ENCODE results near the gene BAZ2B. TPM values are rescaled to one million over a fixed set of nuclear protein-coding genes. Genes with fewer than 3 reads are reported as not detected.

The BAZ2B gene
- total and polyA plus RNA-seq, 2 experiments from 2014 or later = 51.7 to 62.9 TPM

DNA sequence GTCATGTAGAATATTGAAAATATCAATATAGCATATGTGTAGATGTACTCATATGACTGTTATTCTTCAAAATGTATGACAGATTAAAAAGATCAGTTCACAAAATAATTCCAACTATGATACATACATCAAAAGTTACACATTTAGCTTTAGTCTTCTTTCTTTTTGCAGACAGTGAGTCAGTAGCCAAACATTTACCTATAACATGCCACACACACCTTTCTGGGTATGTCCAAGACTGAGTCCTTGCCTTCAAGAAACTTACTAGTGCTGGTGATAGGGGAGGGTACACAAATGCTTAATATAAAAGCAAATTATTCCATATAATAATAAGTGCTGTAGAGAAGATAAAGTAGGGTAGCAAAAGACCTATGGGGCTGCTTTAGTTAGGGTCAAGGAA lies 176.9 kb downstream of the BAZ2B start (continued):
- TF ChIP-seq, protein P1, sequence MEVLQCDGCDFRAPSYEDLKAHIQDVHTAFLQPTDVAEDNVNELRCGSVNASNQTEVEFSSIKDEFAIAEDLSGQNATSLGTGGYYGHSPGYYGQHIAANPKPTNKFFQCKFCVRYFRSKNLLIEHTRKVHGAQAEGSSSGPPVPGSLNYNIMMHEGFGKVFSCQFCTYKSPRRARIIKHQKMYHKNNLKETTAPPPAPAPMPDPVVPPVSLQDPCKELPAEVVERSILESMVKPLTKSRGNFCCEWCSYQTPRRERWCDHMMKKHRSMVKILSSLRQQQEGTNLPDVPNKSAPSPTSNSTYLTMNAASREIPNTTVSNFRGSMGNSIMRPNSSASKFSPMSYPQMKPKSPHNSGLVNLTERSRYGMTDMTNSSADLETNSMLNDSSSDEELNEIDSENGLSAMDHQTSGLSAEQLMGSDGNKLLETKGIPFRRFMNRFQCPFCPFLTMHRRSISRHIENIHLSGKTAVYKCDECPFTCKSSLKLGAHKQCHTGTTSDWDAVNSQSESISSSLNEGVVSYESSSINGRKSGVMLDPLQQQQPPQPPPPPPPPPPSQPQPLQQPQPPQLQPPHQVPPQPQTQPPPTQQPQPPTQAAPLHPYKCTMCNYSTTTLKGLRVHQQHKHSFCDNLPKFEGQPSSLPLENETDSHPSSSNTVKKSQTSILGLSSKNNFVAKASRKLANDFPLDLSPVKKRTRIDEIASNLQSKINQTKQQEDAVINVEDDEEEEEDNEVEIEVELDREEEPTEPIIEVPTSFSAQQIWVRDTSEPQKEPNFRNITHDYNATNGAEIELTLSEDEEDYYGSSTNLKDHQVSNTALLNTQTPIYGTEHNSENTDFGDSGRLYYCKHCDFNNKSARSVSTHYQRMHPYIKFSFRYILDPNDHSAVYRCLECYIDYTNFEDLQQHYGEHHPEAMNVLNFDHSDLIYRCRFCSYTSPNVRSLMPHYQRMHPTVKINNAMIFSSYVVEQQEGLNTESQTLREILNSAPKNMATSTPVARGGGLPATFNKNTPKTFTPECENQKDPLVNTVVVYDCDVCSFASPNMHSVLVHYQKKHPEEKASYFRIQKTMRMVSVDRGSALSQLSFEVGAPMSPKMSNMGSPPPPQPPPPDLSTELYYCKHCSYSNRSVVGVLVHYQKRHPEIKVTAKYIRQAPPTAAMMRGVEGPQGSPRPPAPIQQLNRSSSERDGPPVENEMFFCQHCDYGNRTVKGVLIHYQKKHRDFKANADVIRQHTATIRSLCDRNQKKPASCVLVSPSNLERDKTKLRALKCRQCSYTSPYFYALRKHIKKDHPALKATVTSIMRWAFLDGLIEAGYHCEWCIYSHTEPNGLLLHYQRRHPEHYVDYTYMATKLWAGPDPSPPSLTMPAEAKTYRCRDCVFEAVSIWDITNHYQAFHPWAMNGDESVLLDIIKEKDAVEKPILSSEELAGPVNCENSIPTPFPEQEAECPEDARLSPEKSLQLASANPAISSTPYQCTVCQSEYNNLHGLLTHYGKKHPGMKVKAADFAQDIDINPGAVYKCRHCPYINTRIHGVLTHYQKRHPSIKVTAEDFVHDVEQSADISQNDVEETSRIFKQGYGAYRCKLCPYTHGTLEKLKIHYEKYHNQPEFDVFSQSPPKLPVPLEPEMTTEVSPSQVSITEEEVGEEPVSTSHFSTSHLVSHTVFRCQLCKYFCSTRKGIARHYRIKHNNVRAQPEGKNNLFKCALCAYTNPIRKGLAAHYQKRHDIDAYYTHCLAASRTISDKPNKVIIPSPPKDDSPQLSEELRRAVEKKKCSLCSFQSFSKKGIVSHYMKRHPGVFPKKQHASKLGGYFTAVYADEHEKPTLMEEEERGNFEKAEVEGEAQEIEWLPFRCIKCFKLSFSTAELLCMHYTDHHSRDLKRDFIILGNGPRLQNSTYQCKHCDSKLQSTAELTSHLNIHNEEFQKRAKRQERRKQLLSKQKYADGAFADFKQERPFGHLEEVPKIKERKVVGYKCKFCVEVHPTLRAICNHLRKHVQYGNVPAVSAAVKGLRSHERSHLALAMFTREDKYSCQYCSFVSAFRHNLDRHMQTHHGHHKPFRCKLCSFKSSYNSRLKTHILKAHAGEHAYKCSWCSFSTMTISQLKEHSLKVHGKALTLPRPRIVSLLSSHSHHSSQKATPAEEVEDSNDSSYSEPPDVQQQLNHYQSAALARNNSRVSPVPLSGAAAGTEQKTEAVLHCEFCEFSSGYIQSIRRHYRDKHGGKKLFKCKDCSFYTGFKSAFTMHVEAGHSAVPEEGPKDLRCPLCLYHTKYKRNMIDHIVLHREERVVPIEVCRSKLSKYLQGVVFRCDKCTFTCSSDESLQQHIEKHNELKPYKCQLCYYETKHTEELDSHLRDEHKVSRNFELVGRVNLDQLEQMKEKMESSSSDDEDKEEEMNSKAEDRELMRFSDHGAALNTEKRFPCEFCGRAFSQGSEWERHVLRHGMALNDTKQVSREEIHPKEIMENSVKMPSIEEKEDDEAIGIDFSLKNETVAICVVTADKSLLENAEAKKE (CRISPR knock-in tag; IDR thresholded peaks at IDR 0.05) = no peak
- no peak for TF ChIP-seq EZH2phosphoT487 (IDR thresholded peaks at IDR 0.05; ENCODE audit: unreplicated experiment)
- no peak for TF ChIP-seq POLR2AphosphoS5 (IDR thresholded peaks at IDR 0.05; ENCODE audit: low read depth)
- no peak for TF ChIP-seq ZNF331 (CRISPR knock-in tag; IDR thresholded peaks at IDR 0.05; ENCODE audit: low read depth)
- TF ChIP-seq, protein P2, sequence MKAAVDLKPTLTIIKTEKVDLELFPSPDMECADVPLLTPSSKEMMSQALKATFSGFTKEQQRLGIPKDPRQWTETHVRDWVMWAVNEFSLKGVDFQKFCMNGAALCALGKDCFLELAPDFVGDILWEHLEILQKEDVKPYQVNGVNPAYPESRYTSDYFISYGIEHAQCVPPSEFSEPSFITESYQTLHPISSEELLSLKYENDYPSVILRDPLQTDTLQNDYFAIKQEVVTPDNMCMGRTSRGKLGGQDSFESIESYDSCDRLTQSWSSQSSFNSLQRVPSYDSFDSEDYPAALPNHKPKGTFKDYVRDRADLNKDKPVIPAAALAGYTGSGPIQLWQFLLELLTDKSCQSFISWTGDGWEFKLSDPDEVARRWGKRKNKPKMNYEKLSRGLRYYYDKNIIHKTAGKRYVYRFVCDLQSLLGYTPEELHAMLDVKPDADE (IDR thresholded peaks at IDR 0.05) = no peak
- TF ChIP-seq NANOG (IDR thresholded peaks at IDR 0.05; ENCODE audit: borderline replicate concordance) = no peak
- no peak for TF ChIP-seq CREB1 (CRISPR knock-in tag; IDR thresholded peaks at IDR 0.05; ENCODE audit: low read depth)

DNA sequence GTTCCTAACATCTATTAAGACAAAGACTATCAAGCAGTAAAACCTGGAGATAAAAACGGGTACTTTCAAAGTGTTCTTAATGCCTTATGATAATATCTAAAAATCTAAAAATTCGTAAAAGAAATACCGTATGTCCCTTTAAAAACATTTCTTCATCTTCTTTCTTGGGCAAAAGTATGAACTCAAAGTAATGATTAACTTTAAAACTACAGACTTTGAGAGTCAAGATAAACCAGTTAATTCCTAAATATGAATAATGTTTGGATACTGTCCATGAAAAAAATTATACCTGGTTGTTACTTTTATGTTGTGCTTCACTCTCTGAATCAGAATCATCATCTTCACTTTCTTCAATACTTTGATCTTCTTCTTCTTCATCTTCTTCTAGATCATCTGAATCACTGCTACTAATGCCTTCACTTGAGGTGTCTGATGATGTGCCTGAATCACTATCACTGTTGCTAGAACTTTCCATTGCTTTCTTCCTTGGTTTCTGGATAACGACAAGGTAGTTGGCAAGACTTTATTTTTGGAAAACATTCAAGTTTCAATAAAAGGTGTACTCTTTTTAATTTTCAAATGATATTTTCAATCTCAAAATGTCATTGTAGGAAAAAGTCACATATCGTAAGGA lies 177.5 kb downstream of the BAZ2B start:
- ATAC-seq (no peak), DNase-seq (ENCODE audit: low spot score) (no peak)
- H3K27me3 ChIP-seq (ENCODE audit: insufficient read depth) = no peaks in the 10 kb centered on the region
- H3K36me3 ChIP-seq (ENCODE audit: insufficient read depth) = peaks cover 20% of the 10 kb centered on the region; the same call in 1 of the 2 replicates
- Mint-ChIP-seq H3K4me1 (no peaks in the 10 kb centered on the region), H3K9me3 (no peaks in the 10 kb centered on the region), H3K27me3 (ENCODE audit: insufficient read depth, low read depth, poor library complexity) (no peaks in the 10 kb centered on the region), H3K36me3 (ENCODE audit: low read depth) (peaks cover 27% of the 10 kb centered on the region; the same call in 2 of the 3 replicates), H3K4me3 (no peak overlapping the region), H3K27ac (no peak overlapping the region)
- H3K4me3 ChIP-seq = no peak overlapping the region
- H2AFZ ChIP-seq = no peak overlapping the region
- no peak overlapping the region for H3K27ac ChIP-seq (ENCODE audit: low read depth)
- no peaks in the 10 kb centered on the region for H3K79me2 ChIP-seq (replicated peaks; ENCODE audit: insufficient read depth)
- no peaks in the 10 kb centered on the region for H4K20me1 ChIP-seq (replicated peaks; ENCODE audit: insufficient read depth)
- no peaks in the 10 kb centered on the region for H3K9me2 ChIP-seq (ENCODE audit: insufficient read depth)
- no peaks in the 10 kb centered on the region for H3F3A ChIP-seq (replicated peaks; ENCODE audit: low read depth)
- H3K4me2 ChIP-seq = no peak overlapping the region
- H3K4me1 ChIP-seq (ENCODE audit: insufficient read depth) = no peaks in the 10 kb centered on the region
- TF ChIP-seq, protein P3, sequence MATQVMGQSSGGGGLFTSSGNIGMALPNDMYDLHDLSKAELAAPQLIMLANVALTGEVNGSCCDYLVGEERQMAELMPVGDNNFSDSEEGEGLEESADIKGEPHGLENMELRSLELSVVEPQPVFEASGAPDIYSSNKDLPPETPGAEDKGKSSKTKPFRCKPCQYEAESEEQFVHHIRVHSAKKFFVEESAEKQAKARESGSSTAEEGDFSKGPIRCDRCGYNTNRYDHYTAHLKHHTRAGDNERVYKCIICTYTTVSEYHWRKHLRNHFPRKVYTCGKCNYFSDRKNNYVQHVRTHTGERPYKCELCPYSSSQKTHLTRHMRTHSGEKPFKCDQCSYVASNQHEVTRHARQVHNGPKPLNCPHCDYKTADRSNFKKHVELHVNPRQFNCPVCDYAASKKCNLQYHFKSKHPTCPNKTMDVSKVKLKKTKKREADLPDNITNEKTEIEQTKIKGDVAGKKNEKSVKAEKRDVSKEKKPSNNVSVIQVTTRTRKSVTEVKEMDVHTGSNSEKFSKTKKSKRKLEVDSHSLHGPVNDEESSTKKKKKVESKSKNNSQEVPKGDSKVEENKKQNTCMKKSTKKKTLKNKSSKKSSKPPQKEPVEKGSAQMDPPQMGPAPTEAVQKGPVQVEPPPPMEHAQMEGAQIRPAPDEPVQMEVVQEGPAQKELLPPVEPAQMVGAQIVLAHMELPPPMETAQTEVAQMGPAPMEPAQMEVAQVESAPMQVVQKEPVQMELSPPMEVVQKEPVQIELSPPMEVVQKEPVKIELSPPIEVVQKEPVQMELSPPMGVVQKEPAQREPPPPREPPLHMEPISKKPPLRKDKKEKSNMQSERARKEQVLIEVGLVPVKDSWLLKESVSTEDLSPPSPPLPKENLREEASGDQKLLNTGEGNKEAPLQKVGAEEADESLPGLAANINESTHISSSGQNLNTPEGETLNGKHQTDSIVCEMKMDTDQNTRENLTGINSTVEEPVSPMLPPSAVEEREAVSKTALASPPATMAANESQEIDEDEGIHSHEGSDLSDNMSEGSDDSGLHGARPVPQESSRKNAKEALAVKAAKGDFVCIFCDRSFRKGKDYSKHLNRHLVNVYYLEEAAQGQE (IDR thresholded peaks at IDR 0.05; ENCODE audit: unreplicated experiment) = no peak
- TF ChIP-seq, protein P4, sequence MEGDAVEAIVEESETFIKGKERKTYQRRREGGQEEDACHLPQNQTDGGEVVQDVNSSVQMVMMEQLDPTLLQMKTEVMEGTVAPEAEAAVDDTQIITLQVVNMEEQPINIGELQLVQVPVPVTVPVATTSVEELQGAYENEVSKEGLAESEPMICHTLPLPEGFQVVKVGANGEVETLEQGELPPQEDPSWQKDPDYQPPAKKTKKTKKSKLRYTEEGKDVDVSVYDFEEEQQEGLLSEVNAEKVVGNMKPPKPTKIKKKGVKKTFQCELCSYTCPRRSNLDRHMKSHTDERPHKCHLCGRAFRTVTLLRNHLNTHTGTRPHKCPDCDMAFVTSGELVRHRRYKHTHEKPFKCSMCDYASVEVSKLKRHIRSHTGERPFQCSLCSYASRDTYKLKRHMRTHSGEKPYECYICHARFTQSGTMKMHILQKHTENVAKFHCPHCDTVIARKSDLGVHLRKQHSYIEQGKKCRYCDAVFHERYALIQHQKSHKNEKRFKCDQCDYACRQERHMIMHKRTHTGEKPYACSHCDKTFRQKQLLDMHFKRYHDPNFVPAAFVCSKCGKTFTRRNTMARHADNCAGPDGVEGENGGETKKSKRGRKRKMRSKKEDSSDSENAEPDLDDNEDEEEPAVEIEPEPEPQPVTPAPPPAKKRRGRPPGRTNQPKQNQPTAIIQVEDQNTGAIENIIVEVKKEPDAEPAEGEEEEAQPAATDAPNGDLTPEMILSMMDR (conservative IDR thresholded peaks at IDR 0.05; ENCODE audit: low read depth in 2 of 2) = no peak
- TF ChIP-seq JUNB (IDR thresholded peaks at IDR 0.05; ENCODE audit: unreplicated experiment) (no peak), EZH2 (IDR thresholded peaks at IDR 0.05; ENCODE audit: low read depth, unreplicated experiment) (no peak), ZNF114 (CRISPR knock-in tag; IDR thresholded peaks at IDR 0.05) (no peak), CREB1 (CRISPR knock-in tag; IDR thresholded peaks at IDR 0.05; ENCODE audit: low read depth) (no peak), EZH2phosphoT487 (IDR thresholded peaks at IDR 0.05; ENCODE audit: unreplicated experiment) (no peak), NANOG (IDR thresholded peaks at IDR 0.05; ENCODE audit: borderline replicate concordance) (no peak)

Measured in GM23338 (cell line).